Measurements from ENCODE around the gene RTP5.

DNA sequence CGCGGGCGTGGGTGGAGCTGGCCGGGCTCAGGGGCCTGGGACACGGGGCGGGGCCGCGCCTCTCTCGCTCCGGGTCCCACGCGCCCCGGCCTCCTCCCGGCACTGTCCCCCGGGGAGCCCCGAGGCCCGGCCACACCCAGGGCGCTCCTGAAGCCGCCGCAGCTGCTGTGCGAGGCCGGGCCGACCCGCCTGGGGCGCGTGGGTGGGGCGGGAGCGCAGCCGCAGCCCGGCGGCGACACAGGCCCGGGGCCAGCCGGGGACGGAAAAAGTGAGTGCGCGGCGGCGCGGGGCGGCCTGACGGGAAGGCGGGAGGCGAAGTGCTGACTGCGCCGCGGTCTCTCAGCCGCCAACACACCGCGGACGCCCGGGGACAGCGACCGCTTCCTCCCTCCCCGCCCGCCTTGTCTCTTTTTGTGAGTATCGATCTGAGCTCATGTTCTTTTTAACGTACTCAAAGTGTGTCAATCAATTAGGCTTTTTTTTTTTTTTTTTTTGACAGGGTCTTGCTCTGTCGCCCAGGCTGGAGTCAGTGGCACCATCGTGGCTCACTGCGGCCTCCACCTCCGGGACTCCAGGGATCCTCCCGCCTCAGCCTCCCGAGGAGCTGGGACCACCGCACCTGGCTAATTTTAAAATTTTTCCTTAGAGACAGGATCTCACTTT, 25.3 kb upstream of the RTP5 start:
- TF ChIP-seq, protein P1, sequence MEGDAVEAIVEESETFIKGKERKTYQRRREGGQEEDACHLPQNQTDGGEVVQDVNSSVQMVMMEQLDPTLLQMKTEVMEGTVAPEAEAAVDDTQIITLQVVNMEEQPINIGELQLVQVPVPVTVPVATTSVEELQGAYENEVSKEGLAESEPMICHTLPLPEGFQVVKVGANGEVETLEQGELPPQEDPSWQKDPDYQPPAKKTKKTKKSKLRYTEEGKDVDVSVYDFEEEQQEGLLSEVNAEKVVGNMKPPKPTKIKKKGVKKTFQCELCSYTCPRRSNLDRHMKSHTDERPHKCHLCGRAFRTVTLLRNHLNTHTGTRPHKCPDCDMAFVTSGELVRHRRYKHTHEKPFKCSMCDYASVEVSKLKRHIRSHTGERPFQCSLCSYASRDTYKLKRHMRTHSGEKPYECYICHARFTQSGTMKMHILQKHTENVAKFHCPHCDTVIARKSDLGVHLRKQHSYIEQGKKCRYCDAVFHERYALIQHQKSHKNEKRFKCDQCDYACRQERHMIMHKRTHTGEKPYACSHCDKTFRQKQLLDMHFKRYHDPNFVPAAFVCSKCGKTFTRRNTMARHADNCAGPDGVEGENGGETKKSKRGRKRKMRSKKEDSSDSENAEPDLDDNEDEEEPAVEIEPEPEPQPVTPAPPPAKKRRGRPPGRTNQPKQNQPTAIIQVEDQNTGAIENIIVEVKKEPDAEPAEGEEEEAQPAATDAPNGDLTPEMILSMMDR (IDR thresholded peaks at IDR 0.05; ENCODE audit: poor library complexity): peak; percentile 13
- no peak for TF ChIP-seq EZH2 (IDR thresholded peaks at IDR 0.05; ENCODE audit: borderline replicate concordance)
